A549 (cell line): ENCODE results near the gene RSRC1.

Experiments
- CHD2 ChIP-seq: fragments of 150-350 bp; IDR thresholded peaks from 2 replicates; pipeline ENCODE4 v1.6.1; 2014; ENCODE audit warnings: low read length; ENCODE audit not compliant: partially characterized antibody
- CHD4 ChIP-seq: fragments of 200-600 bp; sonication (generic); IDR thresholded peaks from 2 replicates; pipeline ENCODE4 v1.6.1; 2016; ENCODE audit warnings: antibody characterized with exemption, mild to moderate bottlenecking, borderline replicate concordance
- CTCF ChIP-seq: fragments of >200 bp; sonication (Bioruptor Twin); formaldehyde crosslinking; IDR thresholded peaks from 3 replicates; pipeline ENCODE4 v1.5.1; 2016
- GATA3 ChIP-seq: IDR thresholded peaks from 2 replicates; pipeline ENCODE4 v1.6.1; 2012; ENCODE audit warnings: borderline replicate concordance
- JUN ChIP-seq, 2 experiments: fragments of >200 bp; sonication (Bioruptor Twin); formaldehyde crosslinking; IDR thresholded peaks; 2 replicates in 1 of 2; 3 replicates in 1 of 2; pipeline ENCODE4 v1.6.1; 2016 to 2017
- NFE2L2 ChIP-seq: fragments of 150-350 bp; conservative IDR thresholded peaks from 2 replicates; pipeline ENCODE4 v1.6.1; 2014; ENCODE audit warnings: low read length
- POLR2A ChIP-seq: IDR thresholded peaks from 2 replicates; pipeline ENCODE4 v1.6.1; 2012; ENCODE audit warnings: mild to moderate bottlenecking, low read length
- POLR2AphosphoS2 ChIP-seq: conservative IDR thresholded peaks from 2 replicates; pipeline ENCODE4 v1.6.1; 2012; ENCODE audit warnings: low read length, improper control_type of control experiment, inconsistent platforms
- RCOR1 ChIP-seq: fragments of 150-350 bp; IDR thresholded peaks from 2 replicates; pipeline ENCODE4 v1.6.1; 2014; ENCODE audit warnings: antibody characterized with exemption, low read length, low read depth
- SMC3 ChIP-seq: fragments of >200 bp; sonication (Bioruptor Twin); formaldehyde crosslinking; IDR thresholded peaks from 3 replicates; pipeline ENCODE4 v1.6.1; 2018; ENCODE audit warnings: inconsistent platforms
- TF ChIP-seq, protein P1 (sequence below): fragments of 150-350 bp; IDR thresholded peaks from 2 replicates; pipeline ENCODE4 v1.6.1; 2014; ENCODE audit warnings: low read depth, mild to moderate bottlenecking, low read length

GRCh38 chr3:158347966-158348365 lies 238.1 kb downstream of the RSRC1 start:
- no peak for TF ChIP-seq CTCF
- TF ChIP-seq POLR2AphosphoS2: no peak
- no peak for TF ChIP-seq POLR2A
- no peak for TF ChIP-seq CHD2
- no peak for TF ChIP-seq GATA3
- no peak for TF ChIP-seq JUN (IDR thresholded peaks at IDR 0.05)
- TF ChIP-seq RCOR1: no peak
- no peak for TF ChIP-seq CHD4
- TF ChIP-seq, protein P1, sequence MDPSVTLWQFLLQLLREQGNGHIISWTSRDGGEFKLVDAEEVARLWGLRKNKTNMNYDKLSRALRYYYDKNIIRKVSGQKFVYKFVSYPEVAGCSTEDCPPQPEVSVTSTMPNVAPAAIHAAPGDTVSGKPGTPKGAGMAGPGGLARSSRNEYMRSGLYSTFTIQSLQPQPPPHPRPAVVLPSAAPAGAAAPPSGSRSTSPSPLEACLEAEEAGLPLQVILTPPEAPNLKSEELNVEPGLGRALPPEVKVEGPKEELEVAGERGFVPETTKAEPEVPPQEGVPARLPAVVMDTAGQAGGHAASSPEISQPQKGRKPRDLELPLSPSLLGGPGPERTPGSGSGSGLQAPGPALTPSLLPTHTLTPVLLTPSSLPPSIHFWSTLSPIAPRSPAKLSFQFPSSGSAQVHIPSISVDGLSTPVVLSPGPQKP: no peak
- no peak for TF ChIP-seq SMC3
- TF ChIP-seq NFE2L2: no peak
